ENCODE data around the gene CNDP1. TPM values are rescaled to one million over a fixed set of nuclear protein-coding genes. Genes with fewer than 3 reads are reported as not detected.

Gene CNDP1
- total RNA-seq, 2 donors from 2014 or later: under 0.01 TPM; not detected in 1

GRCh38 chr18:74577019-74577418 lies 42.7 kb downstream of the CNDP1 start:
- DNase-seq (peak in 2 of 4 donors; percentile 19 to 32), ATAC-seq (peak; percentile 62)
- intact Hi-C loops (cut with DNase I): no loop called here

GRCh38 chr18:74579496-74580065 lies 45.3 kb downstream of the CNDP1 start:
- 35 to 41% methylated on average over 8 of the region's 8 CpGs for WGBS, 2 donors
- Histone ChIP-seq H3K9me3 (no peaks in the 10 kb centered on the region), H3K27me3 (no peaks in the 10 kb centered on the region), H3K36me3 (replicated peaks in 1 of 2; ENCODE audit: insufficient read depth in 1 of 2, low read depth in 2 of 2) (no peaks in the 10 kb centered on the region), H3K27ac (no peak overlapping the region), H3K4me1 (peaks cover 11% of the 10 kb centered on the region), H3K4me3 (no peak overlapping the region)
- DNase-seq (no peak), ATAC-seq (no peak)
- intact Hi-C loops (cut with DNase I): no loop called here
- TF ChIP-seq CTCF (IDR thresholded peaks at IDR 0.05) (no peak), POLR2A (IDR thresholded peaks at IDR 0.05) (no peak)

More at GRCh38 chr18:74577019-74577418, 42.7 kb downstream of the CNDP1 start:
- Histone ChIP-seq H3K36me3 (replicated peaks in 1 of 2; ENCODE audit: insufficient read depth in 1 of 2, low read depth in 2 of 2) (no peaks in the 10 kb centered on the region), H3K4me3 (no peak overlapping the region), H3K27ac (peak overlapping the region in 2 of 4 donors; percentile 29 to 32), H3K4me1 (peaks cover 11% of the 10 kb centered on the region), H3K27me3 (no peaks in the 10 kb centered on the region), H3K9me3 (no peaks in the 10 kb centered on the region)
- WGBS, 2 donors: 21 to 31% methylated on average over 5 of the region's 5 CpGs
- TF ChIP-seq POLR2A (IDR thresholded peaks at IDR 0.05): no peak
- no peak for TF ChIP-seq CTCF (IDR thresholded peaks at IDR 0.05)

- no peaks in the 10 kb centered on the region for H3K9me3 ChIP-seq
- H3K4me3 ChIP-seq: no peak overlapping the region
- no peaks in the 10 kb centered on the region for H3K27me3 ChIP-seq
- intact Hi-C loops (cut with DNase I): no loop called here
- DNase-seq: no peak
- H3K27ac ChIP-seq: no peak overlapping the region
- no peak for ATAC-seq
- 34 to 41% methylated on average over 6 of the region's 6 CpGs for WGBS, 2 donors
- H3K36me3 ChIP-seq (replicated peaks in 1 of 2; ENCODE audit: insufficient read depth in 1 of 2, low read depth in 2 of 2): no peaks in the 10 kb centered on the region
- H3K4me1 ChIP-seq: no peaks in the 10 kb centered on the region
- TF ChIP-seq POLR2A (IDR thresholded peaks at IDR 0.05): no peak
- no peak for TF ChIP-seq CTCF (IDR thresholded peaks at IDR 0.05)
Measured at GRCh38 chr18:74582642-74583041, 48.3 kb downstream of the CNDP1 start.

- no peaks in the 10 kb centered on the region for H3K36me3 ChIP-seq (replicated peaks in 1 of 2; ENCODE audit: insufficient read depth in 1 of 2, low read depth in 2 of 2)
- TF ChIP-seq POLR2A (IDR thresholded peaks at IDR 0.05): no peak
- TF ChIP-seq CTCF (IDR thresholded peaks at IDR 0.05): no peak
- WGBS, 2 donors: 49 to 62% methylated on average over 8 of the region's 8 CpGs
- H3K4me3 ChIP-seq: no peak overlapping the region
- ATAC-seq: no peak
- H3K9me3 ChIP-seq: no peaks in the 10 kb centered on the region
- no peaks in the 10 kb centered on the region for H3K27me3 ChIP-seq
- no peak overlapping the region for H3K27ac ChIP-seq
- H3K4me1 ChIP-seq: no peaks in the 10 kb centered on the region
- DNase-seq: no peak
- intact Hi-C loops (cut with DNase I): no loop called here
Measured at GRCh38 chr18:74587441-74587840, 53.1 kb downstream of the CNDP1 start.

- H3K4me3 ChIP-seq: no peak overlapping the region
- H3K36me3 ChIP-seq (replicated peaks in 1 of 2; ENCODE audit: insufficient read depth in 1 of 2, low read depth in 2 of 2): peaks cover 0 to 2% of the 10 kb centered on the region in 2 donors
- no peaks in the 10 kb centered on the region for H3K4me1 ChIP-seq
- ATAC-seq (no peak), DNase-seq (peak in 1 of 4 donors; percentile 27)
- no peaks in the 10 kb centered on the region for H3K27me3 ChIP-seq
- no peak for TF ChIP-seq CTCF (IDR thresholded peaks at IDR 0.05)
- TF ChIP-seq POLR2A (IDR thresholded peaks at IDR 0.05): no peak
- intact Hi-C loops (cut with DNase I): no loop called here
- 28 to 47% methylated on average over 6 of the region's 6 CpGs for WGBS, 2 donors
- no peaks in the 10 kb centered on the region for H3K9me3 ChIP-seq
- no peak overlapping the region for H3K27ac ChIP-seq
Measured at GRCh38 chr18:74589021-74589420, 54.7 kb downstream of the CNDP1 start.

All from body of pancreas (tissue), 4 donors.